Activated CD4-positive, alpha-beta T cell treated with anti-CD3 and anti-CD28 coated beads, Interleukin-2, amount 50 U/mL, for 4 hours (primary cell): ENCODE measurements around the gene LDHD.

Experiments used
- DNase-seq, 2 experiments: peaks; one replicate each; pipeline ENCODE4 v3.0.0-alpha.2; 2020

Gene LDHD

DNA sequence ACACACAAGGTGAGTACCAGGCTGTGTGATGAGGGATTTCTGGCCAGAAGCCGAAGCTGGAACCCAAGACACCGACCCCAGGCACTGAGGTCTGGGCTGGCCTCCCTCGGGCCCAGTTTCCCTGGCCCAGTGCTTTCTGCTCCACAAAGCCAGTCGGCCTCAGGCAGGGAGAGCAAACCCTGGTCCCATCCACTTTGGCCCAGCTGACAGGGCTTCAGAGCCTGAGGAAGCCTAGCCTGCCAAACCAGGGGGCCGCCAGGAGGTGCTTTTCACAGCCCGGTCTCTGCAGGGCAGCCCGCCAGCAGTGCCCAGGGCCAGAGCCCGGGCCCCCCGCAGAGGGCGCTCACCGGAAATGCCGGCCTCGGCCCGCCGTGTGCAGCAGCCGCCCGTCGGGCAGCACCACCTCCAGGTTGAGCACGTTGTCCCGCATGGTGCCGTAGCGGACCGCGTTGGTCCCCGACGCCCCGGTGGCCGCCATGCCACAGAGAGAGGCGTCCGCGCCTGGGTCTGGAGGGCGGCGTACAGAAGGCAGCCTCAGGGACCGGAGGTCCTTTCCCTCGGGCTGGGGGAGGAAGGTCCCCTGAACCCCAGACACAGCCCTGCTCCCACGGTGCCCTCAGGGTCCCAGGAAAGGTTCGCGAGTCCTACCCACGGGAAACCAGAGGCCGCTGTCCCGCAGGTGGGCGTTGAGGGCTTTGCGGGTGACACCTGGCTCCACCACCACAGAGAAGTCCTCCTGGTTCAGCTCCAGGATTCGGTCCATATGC is 2.2 kb downstream of the LDHD start:
- no peak for DNase-seq

DNA sequence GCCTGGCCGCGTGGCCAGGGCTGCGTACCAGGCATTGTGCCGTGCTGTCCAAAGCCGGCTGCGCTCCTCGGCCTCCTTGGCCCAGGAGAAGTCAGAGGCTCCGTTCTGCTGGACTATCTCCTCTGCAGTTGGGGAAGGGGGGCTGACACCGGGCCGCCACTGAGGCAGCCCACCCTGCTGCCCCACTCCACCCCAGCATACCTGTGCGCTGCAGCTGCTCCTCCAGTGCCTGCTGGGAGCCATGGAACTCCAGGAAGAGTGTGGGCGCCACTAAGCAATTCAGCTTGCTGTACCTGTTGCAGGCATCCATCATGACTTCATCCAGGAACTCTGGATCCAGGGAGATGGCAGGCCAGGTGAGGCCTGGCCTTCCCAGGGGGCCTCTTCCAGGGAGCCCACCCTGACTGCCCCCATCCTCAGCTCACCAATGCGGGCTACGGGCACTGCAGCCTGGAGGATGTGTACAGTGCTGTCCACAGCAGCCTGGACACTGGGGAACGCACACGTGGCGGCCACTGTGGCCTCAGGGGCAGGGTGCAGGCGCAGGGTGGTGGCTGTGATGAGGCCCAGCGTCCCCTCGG is 2.9 kb downstream of the LDHD start:
- no peak for DNase-seq

DNA sequence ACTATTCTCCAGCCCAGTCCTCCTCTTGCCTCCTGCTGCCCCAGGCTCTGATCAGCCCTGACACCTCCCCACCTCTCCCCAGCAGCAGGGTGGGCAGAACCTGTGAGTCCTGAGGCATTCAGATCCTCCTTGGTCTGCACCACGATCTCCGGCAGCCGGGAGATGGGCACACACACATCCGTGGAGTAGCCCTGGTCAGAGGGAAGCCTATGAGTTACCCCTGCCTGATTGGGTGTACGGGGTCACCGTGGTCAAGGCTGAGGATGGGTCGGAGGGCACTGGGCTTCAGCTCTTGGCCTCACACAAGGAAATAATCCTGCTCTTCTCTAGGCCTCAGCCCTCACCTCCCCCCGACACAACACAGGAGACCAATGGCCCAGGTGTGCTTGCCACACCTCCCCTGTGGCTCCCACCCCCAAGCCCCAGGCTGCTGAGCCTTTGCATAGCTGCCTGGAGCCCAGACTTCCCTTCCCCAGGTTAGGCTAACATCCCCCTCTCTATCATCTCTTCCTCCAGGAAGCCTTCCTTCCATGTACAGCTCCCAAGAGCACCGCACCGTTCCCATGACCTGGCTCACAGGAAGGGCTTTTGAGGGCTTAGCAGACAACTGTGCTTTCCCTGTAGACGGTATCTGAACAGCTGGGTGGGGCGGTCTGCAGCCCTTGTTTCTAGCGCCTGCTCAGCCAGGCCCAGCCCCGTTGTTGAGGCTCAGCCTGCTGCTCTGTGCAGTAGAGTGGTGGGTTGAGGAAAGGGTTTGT is 3.7 kb downstream of the LDHD start:
- DNase-seq: no peak

DNA sequence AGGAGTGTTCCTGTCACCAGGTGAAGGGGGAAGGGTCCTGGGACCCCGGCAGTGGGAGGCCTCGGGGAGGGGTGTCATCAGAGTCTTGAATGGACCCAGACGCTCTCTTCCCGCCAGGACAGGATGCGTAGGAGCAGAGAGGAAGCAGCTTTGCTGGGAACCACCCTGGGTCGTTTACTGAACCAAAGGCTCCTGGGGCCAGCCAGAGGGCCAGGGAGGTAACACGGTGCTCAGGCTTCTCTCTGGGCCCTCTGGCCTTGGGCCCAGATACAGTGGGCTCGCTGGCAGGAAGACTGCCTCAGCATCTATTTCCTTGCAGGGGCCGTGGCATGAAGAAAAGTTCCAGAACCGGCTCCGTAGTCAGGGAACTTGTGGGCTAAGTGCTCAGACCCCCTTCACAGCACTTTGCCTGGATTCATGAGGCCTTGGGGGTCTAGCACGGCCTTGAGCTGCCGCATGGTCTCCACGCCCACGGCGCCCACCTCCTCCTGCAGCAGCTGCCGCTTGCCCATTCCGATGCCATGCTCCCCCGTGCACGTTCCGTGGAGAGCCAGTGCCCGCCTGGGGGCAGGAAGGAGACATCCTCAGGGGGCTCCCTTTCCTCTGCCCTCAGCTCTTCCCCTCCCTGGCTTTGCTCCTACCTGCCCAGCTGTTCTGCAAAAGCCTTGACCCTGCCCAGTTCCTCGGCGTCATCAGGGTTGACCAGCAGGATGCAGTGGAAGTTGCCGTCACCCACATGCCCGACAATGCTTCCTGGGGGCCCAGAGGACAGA is 4.4 kb downstream of the LDHD start:
- no peak for DNase-seq

DNA sequence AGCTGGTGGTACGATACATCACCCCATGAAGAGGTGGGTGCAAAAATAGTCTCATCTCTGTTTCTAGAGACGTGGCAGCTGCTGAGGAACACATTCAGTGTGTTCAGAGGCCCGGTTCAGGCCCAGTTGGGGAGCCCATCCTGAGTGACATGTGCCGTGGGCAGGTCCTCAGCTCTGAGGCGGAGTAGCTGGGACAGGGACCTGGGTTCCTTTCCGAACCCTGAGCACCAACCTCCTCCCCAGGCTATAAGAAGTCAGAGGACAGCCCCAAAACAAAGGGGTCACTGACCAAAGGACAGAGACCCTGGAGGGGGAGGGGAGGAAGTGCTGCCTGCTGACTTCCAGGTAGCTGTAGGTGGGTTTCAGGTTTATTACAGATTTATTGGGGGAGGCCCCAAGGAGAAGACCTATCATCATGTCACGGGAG is 5.1 kb downstream of the LDHD start:
- DNase-seq: no peak

DNA sequence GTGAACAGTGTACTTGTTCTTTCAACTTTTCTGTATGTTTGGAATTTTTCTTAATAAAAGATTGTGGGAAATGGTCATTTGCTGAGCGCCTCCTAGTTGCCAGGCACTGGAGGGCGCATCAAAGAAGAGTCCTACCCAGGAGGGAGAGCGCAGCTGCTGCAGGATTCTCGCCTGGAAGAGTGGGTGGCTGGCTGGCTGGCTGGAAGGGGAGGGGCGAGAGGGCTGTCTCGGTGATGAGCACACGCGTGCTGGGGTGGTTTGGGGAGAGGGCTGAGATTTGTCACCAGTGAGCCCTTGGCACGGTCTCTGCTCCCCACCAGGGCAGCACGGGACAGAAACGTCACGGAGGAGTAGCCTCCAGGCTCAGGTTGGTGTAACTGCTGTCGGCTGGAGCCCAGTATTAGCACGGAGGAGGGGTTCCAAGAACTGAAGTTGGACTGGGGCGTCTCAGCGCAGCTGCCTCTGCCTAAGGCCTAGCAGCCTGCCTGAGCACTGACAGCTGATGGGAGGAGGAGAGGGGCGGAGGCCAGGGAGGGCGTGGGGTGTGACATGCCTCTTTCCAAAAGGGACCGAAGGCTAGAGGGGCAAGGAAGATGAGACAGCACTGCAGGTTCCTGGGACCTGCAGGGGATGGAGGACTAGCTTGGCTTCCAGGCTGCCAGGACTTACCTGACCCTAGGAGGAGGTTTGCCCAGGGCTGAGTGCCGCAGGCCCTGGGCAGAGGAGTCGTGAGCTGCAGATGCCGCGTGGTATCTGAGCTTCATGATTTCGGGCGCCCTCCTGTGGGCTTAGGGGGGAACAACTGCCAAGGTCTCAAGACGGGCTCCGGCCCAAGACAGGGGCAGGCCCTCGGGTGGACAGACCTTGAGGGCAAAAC is 5.7 kb downstream of the LDHD start:
- peak; percentile 77 for DNase-seq

DNA sequence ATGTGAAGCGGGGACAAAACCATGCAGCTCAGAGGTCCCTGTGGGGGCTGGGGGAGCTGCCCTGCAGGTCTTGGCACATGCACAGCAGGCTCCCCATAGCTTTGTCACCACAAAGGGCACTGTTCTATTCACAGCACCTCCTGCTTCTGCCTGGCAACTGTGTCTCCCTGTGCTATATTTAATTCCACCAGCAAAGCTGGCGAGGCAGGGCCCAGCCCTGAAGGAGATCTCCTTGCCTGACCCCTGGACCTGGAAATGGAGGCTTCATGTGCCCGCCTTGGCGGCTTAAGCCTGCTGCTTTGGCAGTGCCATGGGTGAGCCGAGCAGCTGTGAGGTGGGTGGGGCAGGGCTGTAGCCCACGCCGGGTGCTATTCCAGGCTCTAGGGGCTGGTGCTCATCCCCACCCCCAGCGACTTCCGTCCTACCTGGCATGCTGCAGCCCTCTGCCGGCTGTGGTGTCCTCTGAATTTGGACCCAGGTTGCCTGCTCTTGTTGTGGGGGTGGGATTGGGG is 6.8 kb downstream of the LDHD start:
- DNase-seq: no peak

DNA sequence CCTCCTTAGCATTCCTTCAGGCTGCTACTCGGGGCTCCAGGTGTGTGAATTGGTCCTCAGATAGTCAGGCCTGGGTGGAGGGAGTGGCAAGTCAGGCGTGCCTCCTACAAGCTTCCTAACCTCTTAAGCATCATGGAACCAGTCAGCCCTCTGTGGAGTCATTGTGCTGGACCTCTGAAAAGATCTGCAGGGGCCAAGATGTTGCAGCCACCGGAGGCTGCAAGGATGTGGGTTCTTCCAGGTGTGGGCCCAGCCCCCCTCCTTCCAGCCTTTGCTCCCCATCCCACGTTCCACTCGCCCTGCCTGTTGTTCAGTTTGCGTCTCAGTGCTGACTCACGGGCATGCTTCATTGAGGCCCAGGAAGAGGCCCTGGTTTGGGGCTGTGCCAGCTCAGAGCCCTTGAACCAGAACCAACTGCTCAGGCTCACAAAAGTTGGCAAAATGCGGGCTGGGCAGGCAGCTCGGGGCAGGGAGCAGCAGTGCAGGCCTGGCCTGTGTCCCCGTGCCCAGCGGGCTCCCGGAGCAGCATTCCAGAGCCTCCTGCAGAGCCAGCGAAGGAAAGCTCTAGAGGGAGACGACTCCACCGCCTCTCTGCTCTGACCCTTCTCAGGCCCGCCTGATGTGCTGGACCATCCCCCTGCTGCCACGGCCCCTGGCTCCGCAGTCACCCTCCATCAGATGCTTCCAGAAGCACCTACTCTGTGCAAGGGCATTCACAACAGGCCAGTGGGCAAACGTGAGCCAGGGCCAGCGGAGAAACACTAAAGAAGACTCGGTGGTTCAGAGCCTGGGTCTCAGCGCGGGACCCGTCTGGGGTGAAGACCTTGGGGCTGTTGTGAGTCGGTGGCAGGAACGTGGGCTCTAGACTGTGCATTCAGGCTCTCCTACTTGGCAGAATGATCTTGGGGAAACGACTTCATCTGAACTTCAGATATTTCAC is 7.5 kb downstream of the LDHD start:
- peak; percentile 72 to 74 for DNase-seq

DNA sequence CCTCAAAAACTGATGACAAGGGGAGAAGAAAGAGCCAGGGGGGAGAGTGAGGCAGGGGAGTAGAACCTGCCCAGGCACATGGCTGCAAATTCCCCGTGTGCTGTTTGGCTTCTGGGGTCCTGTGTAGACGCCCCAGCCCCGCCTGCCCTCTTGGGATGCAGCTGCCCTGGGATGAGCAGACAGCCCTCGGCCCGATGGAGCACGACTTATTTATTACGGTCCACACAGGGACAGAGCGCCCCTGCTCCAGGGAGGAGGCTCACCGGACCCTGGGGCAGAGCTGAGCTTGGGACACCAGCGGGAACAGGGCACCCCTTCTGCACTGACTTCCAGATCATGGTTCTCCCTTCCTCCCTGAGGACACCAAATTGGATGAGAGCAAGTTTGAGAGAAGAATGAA is 9.1 kb downstream of the LDHD start:
- no peak for DNase-seq

DNA sequence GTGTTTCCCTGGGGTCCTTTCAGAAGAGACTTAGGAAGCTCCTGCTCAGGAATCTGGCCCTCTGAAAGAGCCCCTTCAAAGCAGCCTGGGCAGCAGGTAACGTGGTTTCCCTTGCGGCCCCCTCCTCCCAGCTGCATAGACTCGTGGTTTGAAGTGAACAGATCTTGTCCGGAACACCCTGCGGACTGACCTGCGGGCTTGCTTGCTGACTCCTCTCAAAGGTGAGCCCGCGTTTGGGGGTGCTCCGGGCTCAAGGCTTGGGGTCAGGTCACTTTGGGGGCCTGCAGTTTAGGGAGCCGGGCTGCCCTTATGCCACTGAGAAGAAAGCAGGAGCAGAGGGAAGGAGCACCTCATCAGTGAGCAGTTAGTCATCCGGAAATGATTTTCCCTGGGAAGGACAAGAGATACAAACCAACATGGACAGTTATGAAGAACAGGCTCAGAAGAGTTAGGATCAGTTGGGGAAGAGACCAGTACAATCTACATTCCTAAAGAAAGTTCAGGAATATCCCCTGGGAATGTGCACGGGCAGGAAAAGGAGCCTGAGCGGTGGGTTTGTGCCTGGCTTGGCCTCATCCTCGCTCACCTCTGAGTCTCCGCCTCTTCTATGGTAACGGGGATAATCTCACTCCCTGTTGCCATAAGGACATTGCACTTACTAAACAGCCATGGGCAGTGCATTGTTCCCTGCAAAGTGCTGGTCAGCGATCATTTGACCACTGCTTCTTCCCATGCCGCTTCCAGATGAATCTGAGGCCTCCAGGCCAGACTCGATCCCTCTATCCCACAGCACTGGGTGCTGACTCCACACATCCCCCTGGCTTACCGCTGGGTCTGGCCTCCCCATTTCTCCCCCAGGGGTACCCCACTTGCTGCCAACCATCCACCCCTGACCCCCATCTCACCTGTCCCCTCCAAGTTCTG is 10.0 kb downstream of the LDHD start:
- DNase-seq: no peak

DNA sequence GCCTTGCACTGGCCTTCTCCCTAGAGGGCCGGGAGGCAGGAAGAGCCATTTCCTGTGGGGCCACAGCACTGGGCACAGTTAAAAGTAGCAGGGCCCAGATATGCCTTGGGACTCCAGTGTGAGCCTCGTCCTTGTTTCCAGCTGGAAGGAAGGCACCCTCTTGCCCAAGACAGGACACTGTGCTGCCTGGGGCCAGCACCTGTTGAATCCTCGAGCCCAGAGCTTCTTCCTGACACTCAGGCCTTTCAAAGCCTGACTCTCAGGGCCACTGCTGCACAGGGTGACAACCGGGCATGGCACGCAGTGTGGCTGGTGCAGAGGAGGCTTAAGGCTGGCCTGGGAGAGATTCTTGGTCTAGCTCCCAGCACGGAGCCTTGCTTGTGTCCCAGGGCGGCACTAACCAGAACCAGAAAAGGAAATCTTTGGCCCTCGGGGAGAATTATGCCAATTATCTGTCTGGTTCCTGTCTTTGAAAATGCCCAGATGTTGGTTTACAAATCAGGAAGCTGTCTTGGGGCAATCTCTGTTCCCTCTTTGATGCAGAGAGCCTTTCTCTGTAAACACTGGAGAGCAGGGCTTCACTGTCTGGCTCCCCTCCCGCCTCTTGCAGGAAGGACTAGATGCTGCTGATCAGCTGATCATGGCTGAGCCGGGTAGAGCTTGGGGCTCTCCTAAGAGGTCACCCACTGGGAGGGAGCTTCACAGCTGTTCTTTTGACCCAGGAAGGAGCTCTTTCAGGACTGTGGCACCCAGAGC is 11.1 kb downstream of the LDHD start:
- DNase-seq: no peak

DNA sequence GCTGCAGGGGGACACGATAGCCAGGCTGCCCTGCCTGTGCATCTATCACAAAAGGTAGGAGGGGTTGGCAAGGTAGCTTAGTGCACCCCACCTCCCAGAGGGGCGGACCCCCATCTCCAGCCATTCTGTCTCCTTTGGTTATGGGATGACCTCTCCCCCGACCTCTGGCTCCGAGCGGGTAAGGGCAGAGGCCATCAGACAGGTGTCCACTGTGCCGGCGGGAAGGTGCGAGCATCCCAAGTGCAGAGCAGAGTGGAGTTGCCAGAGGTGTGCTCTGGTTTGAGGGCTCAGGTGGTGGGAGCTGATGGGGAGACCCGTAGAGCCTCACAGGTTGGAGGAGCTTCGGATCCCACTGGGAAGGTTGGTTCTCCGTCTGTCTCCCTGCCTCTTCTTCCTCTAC is 11.7 kb downstream of the LDHD start:
- no peak for DNase-seq

DNA sequence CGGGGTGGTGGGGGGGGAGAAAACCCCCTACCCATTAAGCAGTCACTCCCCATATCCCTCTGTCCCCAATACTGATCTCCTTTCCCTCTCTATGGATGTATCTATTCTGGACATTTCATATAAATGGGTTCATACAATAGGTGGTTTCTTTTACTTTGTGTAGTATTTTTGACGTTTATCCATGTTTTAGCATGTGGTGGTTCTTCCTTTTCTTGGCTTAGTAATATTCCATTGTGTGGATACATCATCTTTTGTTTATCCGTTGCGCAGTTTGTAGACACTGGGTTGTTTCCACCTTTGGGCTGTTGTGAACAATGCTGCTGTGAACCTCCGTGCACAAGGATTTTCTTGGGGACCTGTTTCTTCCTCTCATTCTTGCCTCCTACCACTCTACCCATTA is 12.6 kb downstream of the LDHD start:
- DNase-seq: no peak

DNA sequence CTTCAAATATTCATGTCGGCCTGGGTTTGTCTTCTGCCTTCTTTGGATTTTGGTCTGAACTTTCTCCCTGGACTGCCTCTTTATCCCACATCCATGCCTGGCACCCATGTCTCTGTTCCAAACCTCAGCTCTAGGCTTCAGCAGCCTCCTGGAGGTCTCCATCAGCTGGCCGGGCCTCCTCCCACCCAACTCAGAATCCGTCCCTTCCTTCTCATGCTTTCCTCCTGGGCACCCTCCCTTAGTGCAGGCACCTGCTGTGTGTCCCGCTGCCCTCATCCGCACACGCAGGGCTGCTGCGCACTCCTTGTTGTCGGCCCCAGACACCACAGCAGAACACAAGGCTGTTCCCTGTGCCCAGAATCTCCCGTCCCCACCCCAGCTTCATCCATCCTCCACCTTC is 14.0 kb downstream of the LDHD start:
- no peak for DNase-seq

DNA sequence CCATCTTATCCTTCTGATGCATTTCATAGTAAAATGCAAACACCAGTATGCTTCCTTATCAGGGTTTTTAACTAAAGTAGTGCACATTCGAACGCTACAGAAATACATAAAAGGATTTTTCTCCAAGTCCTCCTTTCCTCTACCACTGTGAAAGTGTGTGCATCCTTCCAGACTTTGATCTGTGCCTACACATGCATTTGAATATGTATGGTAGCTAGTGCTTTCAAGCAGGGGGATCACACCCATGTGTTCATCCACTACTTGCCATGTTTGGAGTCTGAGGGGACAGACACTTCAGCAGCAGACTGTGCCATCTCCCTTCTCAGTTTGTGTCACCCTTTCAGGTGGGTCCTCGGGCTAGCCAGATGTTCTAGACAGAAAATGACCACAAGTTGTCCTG is 14.9 kb downstream of the LDHD start:
- DNase-seq: no peak

DNA sequence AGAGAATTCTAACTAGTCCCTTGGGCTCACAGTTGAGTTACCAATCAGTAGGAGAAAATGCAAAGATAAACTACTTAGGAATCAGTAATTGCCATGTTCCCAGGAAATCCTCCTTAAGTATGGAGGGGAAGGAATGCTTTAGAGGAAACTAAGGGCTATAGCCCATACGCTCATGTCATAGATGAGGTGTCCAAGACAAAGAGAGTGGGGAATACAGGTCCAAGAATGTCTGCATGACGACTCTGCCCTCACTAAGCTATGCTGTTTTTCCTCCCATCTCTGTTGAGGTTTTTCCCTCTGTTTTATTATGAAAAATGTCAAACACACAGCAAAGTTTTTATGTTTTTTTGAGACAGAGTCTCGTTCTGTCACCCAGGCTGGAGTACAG is 16.0 kb downstream of the LDHD start:
- no peak for DNase-seq

DNA sequence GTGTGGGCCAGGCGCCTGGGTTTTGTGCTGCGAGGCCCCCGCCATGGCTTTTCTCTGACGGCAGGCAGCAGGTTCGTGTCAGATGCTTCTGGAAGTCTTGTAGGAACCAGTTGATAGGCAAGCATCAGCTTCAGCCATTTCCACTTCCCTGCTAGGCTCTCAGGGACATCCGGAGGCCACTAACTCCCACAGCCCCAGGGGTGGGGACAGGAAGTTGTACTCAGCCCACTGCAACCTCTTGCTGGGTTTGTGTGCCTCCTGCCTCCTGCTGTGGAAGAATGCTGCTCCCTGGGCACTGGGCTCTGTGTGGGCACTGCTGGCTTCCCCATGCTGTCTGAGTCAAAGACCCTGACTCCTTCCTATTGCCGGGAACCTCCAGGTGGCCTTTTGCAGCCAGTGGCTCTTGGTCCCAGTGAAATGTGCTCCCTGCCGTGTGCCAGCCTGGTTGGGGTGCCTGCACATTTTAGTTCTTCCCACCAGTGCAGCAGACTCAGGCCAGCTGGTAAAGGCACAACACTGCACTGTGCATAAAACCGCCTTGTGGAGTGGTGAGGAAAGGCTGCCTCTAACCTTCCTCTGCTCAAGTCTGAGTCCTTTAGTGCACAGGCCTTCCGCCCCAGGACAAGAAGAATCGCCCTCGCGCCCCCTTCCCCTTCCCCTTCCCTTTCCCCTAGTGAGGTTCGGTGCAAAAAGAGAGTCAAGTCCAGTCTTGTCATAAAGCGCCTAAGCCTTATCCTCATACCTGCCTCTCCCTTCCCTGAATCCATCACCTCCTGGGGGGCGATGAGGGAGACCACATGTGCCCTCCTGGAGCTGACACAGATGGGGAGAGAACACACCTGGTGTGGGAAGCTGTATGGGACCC is 16.6 kb downstream of the LDHD start:
- DNase-seq: no peak

DNA sequence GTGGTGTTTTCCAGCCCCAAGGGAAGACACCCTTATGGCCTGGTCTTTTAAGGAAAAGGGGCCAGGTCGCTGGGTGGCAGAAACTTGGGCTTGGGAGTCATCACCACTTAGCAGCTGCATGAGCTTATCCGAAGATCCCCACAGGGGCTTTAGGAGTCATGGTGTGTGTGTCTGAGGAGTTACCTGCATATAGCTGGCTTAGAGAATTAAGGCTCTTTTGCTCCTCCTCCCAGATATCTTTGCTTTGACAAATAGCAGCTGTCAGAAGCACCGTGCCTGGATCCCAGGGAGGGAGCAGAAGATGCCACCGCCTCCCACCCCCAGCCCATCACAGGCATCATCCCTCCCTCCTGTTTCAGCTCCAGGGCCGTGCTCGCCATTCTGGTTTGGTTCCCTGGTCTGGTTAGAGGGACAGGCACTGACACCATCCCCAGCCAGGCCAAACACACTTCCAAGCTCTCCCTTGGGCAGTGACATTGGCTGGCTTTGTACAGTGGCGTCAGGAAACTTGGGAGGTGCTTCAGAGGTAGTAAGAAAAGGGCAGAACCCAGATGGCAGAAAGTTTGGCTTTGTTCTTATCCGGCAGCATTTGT is 17.4 kb downstream of the LDHD start:
- no peak for DNase-seq
